CD4-positive, alpha-beta T cell treated with Interleukin-4 for 1 hour (primary cell): ENCODE results near the gene ANKRD55.
"Not testable (repeated sequence)": the region's sequence is repeated elsewhere in the genome, so short reads cannot be mapped to it uniquely, and the experiment has no call there.

Source experiments
- DNase-seq, 2 donors: peaks; one replicate each; pipeline ENCODE4 v3.0.0-alpha.2; 2020 to 2022

Gene ANKRD55

DNA sequence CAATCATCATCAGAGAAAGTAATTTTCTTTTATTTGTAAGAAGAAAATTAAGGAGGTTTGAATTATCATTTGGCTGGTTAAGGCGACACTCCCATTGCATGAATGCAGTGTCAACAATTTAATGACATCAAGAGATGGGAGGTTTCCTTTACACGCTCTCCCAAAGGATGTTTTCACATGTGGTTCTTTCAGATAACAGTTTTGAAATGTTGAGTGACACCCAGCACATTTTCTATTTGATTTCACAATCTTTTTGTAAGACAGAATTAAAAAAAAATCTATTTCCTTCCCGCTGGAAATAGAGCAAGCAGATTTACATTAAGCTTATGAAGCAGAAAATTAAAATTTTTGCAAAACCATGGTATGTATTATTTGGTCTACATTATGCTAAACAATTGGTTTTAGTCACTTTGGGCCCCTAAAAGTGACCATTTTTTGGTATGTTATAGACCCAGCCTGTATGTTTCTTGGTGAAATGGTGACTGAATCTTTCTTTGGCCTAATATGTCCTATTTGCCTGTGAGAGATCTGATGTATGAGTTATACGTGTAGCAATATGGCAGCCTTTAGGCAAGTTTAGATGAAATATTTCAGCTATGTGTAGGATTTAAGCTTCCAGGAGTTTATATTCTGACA is 18.9 kb upstream of the ANKRD55 start:
- DNase-seq: no peak

GRCh38 chr5:56251440-56251839 is 18.3 kb upstream of the ANKRD55 start:
- no peak for DNase-seq

GRCh38 chr5:56250011-56250410 is 16.9 kb upstream of the ANKRD55 start:
- DNase-seq: no peak

DNA sequence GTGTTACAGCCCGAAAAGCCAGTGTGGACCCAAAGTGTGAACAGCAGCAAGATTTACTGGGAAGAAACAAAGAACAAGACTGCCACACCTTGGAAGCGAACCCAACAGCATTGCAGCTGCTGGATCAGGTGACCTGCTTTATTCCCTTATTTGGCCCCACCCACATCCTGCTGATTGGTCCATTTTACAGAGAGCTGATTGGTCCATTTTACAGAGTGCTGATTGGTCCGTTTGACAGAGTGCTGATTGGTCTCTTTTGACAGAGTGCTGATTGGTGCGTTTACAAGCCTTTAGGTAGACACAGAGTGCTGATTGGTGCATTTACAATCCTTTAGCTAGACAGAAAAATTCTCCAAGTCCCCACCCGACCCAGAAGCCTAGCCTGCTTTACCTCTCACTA is 16.0 kb upstream of the ANKRD55 start:
- DNase-seq: not testable (repeated sequence)

GRCh38 chr5:56247592-56247991 is 14.5 kb upstream of the ANKRD55 start:
- no peak for DNase-seq

GRCh38 chr5:56246769-56247168 is 13.6 kb upstream of the ANKRD55 start:
- no peak for DNase-seq

- no peak for DNase-seq
Measured at GRCh38 chr5:56245481-56245880, 12.4 kb upstream of the ANKRD55 start.

- no peak for DNase-seq
Measured at GRCh38 chr5:56244627-56245026, 11.5 kb upstream of the ANKRD55 start.

DNA sequence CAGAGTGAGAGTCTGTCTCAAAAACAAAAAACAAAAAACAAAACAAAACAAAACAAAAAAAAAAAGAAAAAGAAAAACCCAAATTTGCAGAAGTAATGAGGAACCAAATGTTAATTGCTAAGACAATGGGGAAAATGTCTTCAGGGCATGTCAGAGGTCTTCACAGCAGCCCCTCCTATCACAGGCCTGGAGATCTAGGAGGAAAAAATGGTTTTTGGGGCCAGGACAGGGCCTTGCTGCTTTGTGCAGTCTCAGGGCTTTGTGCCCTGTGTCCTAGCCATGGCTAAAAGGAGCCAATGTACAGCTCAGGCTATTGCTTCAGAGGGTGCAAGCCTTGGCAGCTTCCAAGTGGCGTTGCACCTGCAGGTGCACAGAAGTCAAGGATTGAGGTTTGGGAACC is 9.1 kb upstream of the ANKRD55 start:
- DNase-seq: not testable (repeated sequence)

- DNase-seq: no peak
Measured at GRCh38 chr5:56232538-56232937, 592 bp downstream of the ANKRD55 start.

DNA sequence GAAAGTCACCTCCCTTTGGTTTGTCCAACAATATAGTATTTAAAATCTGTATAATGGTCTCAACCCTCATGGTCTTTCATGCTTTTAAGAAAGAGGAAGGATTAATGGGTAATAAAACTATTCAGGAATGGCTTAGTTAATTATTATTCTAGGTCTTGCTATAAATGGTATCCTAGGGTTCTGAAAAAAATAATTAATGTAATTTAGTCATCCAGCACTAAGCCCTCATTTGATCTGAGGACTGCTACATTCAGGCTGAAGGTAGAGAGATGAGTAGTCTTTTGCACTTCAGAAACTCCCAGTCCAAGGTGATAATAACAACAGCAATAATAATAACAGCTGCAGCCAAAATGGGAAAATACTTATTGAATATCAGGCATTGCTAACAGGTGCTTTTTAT is 2.6 kb downstream of the ANKRD55 start:
- DNase-seq: no peak

- no peak for DNase-seq
Measured at GRCh38 chr5:56229111-56229510, 4.0 kb downstream of the ANKRD55 start.

- no peak for DNase-seq
Measured at GRCh38 chr5:56228631-56229030, 4.5 kb downstream of the ANKRD55 start.

DNA sequence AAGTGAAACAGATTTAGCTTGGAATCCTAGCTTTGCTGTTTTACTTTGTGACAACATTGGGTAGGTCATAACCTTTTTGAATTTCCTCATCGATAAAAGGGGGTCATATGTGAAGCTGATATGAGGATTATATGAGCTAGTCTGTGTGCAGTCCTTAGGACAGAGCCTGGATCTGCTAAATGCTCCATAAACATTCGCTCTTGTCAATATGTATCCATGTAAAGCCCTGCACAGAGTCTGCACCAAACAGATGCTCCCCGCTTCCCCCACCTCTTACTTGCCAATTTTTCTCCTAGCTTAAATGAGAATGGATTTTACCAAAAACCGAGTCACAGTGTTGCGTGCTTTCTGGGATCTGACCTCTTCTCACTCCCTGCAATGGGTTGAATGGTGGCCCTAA is 5.4 kb downstream of the ANKRD55 start:
- DNase-seq: no peak

DNA sequence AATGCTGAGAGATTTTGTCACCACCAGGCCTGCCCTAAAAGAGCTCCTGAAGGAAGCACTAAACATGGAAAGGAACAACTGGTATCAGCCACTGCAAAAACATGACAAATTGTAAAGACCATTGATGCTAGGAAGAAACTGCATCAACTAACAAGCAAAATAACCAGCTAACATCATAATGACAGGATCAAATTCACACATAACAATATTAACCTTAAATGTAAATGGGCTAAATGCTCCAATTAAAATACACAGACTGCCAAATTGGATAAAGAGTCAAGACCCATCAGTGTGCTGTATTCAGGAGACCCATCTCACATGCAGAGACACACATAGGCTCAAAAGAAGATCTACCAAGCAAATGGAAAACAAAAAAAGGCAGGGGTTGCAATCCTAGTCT is 9.8 kb downstream of the ANKRD55 start:
- not testable (repeated sequence) for DNase-seq

DNA sequence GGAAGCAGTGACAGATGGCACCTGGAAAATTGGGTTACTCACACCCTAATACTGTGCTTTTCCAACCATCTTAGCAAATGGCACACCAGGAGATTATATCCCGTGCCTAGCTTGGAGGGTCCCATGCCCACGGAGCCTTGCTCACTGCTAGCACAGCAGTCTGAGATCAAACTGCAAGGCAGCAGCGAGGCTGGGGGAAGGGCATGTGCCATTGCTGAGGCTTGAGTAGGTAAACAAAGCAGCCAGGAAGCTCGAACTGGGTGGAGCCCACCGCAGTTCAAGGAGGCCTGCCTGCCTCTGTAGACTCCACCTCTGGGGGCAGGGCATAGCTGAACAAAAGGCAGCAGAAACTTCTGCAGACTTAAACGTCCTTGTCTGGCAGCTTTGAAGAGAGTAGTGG is 11.5 kb downstream of the ANKRD55 start:
- not testable (repeated sequence) for DNase-seq

DNA sequence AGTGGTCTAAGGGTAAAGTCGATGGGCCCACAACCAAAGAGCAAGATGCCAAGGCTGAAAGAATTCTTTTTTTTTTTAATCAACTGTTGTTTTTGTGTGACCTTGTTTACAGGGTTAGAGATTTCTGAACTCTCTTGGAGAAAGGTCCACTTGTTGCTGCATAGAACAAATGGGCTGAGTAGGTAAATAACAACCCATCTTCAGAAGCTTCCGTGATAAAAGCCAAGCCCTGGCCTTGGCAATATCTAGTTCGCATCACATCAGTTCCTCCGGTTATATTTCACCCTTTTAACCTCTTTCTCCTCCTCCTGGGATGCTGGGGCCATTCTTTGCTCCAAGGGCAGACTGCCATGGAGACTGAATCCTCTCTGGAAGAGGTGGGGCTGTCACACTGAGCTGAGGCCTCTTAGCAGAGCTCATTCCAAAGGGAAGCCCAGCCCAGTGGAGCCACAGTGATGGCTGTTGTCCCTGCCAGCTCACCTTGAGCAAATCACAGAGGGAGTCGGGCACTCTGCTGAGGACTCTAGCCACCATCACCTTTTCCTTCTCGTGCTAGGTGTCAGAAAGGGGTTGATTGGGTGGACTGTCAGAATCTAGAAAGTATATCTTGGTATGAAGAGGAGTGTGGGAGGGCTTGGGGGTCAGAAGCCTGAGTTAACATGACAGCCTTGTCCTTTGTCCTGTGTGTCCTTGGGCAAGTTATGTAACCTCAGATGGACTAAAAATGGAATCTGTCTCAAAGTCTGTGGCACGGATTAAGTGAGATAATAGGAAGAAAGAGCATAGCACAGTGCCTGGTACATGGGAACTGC is 17.9 kb downstream of the ANKRD55 start:
- no peak for DNase-seq

DNA sequence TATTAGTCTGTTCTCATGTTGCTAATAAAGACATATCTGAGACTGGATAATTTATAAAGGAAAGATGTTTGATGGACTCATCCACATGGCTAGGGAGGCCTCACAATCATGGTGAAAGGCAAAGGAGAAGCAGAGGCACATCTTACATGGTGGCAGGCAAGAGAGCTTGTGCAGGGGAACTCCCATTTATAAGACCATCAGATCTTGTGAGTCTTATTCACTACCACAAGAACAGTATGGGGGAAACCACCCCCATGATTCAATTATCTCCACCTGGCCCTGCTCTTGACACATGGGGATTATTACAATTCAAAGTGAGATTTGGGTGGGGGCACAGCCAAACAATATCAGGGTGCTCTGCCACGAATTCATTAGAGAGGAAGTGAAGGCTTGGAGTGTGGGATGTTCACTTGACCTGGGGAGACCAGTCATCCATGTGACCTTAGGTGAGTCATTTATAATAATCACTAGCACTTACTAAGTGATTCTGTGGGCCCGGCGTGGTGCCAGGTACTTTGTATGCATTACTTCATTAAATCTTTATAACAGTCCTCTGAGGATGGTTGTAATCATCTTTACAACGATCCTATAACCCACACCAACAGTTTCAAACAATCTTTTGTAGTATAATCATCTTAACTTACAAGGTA is 19.1 kb downstream of the ANKRD55 start:
- DNase-seq: not testable (repeated sequence)

DNA sequence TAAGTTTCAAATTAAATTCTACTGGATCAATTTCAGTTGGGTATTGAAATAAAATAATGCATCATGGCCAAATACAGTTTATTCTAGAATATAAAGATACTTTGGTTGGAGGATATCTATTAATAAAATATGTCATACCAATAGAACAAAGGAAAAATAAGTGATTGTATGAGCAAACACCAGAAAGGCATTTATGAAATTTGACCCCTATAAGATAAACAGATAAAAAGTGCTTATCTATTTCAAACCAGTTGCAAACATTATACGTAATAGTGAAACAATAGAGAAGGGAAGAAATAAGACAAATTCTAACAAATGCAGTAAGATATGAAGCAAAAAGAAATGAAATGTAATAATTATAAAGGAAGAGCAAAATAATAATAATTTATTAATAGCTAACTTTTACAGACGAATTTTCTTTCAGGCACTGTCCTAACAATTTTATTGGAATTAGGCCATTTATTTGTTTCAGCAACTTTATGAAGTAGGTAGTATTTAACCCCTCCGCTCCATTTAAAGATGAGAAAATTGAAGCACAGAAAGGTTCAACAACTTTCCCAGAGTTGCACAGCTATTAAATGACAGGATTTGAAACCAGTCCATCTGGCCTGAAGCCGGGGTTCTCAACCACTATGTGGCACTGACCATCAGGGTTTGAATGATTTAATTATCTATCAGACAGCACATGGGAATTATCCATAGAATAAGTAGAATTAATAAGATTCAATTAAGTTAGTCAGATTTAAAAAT is 20.8 kb downstream of the ANKRD55 start:
- DNase-seq: no peak

DNA sequence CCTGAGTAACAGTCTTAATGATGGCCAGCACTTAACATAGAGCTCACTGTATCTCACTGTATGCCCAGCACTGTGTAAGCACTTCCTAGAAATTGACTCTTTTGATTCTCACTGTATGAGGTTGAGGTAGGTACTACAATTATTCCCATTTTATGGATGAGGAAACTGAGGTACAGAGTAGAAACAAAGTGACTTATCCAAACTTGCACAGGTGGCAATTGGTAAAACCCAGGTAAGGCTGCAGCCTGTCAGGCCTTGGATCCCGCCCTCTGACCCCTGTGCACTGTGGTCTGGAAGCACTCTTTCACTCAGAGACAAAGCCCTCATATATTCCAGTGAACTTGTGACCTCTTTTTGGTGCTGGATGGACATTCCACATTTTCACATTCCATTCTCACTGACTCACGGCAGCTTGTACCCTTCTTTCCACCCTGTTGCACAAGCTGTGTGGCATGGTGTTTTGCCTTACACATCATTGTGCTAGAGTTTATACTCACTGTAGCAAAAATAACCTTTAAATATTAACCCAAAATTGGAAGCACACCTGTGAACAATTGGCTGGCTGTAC is 21.7 kb downstream of the ANKRD55 start:
- no peak for DNase-seq

GRCh38 chr5:56208681-56209080 is 24.4 kb downstream of the ANKRD55 start:
- no peak for DNase-seq

DNA sequence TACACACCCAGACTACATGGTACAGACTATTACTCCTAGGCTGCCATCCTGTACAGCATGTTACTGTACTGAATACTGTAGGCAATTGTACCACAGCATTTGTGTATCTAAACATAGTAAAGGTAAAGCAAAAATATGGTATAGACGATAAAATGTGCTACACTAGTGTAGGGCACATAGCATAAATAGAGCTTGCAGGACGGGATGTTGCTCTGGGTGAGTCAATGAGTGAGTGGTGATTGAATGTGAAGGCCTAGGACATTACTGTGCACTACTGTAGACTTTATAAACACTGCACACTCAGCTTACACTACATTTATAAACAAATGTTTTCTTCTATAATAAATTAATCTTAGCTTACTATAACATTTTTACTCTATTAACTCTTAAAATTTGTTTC is 25.6 kb downstream of the ANKRD55 start:
- no peak for DNase-seq
